NCI-H2029 (cell line): ENCODE measurements around the gene MAGEE1.

Source experiments
- DNase-seq: peaks from one replicate; lab custom pipeline; 2025; lab: John Stamatoyannopoulos, UW

Gene MAGEE1

GRCh38 chrX:76427560-76428242 lies at the start of gene MAGEE1:
Gene MAGEE1 (plus strand): TSS chrX:76427710. CDS start chrX:76427931, 221 bp downstream.
- no peak for DNase-seq

GRCh38 chrX:76398970-76399369 lies 28.5 kb upstream of the MAGEE1 start:
- DNase-seq = no peak

GRCh38 chrX:76407795-76408194 lies 19.7 kb upstream of the MAGEE1 start:
- no peak for DNase-seq

- no peak for DNase-seq
These were observed 7.3 kb upstream of the MAGEE1 start for GRCh38 chrX:76420237-76420636.

DNA sequence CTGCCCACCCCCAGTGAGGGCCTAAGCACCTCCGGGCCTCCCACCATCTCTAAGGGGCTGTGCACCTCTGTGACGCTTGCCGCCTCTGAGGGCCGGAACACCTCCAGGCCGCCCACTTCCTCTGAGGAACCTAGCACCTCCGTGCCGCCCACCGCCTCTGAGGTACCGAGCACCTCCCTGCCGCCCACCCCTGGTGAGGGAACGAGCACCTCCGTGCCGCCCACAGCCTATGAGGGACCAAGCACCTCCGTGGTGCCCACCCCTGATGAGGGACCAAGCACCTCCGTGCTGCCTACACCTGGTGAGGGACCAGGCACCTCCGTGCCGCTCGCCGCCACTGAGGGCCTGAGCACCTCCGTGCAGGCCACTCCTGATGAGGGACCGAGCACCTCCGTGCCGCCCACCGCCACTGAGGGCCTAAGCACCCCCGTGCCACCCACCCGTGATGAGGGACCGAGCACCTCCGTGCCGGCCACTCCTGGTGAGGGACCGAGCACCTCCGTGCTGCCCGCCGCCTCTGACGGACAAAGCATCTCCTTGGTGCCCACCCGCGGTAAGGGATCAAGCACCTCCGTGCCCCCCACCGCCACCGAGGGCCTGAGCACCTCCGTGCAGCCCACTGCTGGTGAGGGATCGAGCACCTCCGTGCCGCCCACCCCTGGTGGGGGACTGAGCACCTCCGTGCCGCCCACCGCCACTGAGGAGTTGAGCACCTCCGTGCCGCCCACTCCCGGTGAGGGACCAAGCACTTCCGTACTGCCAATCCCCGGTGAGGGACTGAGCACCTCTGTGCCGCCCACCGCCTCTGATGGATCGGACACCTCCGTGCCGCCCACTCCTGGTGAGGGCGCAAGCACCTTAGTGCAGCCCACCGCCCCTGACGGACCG lies 977 bp downstream of the MAGEE1 start:
- no peak for DNase-seq

DNA sequence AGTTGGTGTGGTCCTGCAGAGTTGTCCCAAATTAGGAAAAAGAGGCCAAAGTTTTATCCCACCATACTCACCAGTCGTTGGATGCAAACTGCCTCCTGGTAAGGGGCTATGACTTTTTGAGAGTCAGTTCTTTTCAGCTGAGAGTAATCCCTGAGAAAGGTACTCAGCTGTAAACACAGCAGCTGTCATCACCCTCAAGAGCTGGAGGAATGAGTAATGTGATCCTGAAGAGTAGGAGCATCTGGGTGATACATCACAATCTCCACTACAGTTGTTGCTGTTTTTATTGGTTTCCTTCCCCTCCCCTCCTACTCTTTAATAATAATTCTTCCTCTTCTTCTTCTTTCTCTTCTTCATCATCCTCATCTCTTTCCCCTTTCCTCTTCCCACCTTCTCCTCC lies 5.7 kb downstream of the MAGEE1 start:
- no peak for DNase-seq

GRCh38 chrX:76434103-76434741 lies 6.7 kb downstream of the MAGEE1 start:
- no peak for DNase-seq

DNA sequence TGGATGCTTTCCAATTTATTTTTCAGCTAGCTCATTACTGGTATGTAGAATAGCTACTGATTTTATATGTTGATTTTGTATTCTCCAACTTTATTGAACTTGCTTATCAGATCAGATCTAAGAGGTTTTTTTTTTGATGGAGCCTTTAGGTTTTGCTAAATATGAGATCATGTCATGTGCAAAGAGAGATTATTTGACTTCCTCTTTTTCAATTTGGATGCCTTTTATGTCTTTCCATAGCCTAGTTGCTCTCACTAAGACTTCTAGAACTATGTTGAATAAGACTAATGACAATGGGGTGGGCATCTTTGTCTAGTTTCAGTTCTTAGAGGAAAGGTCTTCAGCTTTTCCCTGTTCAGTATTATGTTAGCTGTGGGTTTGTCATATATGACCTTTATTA lies 11.7 kb downstream of the MAGEE1 start:
- no peak for DNase-seq

- no peak for DNase-seq
These were observed 26.4 kb downstream of the MAGEE1 start for GRCh38 chrX:76453737-76454406.

GRCh38 chrX:76454456-76454927 lies 27.0 kb downstream of the MAGEE1 start:
- no peak for DNase-seq

GRCh38 chrX:76477353-76477752 lies 49.8 kb downstream of the MAGEE1 start:
- DNase-seq = no peak
